B cell (primary cell): Measurements from ENCODE around the gene PRKCB. TPM values are rescaled to one million over a fixed set of nuclear protein-coding genes. Genes with fewer than 3 reads are reported as not detected.

Experiments
- ATAC-seq: fragments of 200-7000 bp; cut with Tn5 transposase; one replicate; pipeline ENCODE4 v1.10.0; 2021; ENCODE audit warnings: low read depth, mild to moderate bottlenecking, moderate number of reproducible peaks, moderate library complexity
- CTCF ChIA-PET: fragments of 350-600 bp; sonication (Branson Sonifier 250); formaldehyde crosslinking; loops from one replicate; lab custom pipeline; 2021; ENCODE audit warnings: antibody characterized with exemption, inconsistent platforms; lab: Charles Lee
- POLR2A ChIA-PET: fragments of 350-600 bp; sonication (Branson Sonifier 250); formaldehyde crosslinking; loops from one replicate; lab custom pipeline; 2021; ENCODE audit warnings: antibody characterized with exemption; lab: Charles Lee
- DNase-seq: peaks from one replicate; pipeline ENCODE4 v3.0.0; 2013
- H2AFZ ChIP-seq: 2 replicates; pipeline ENCODE4 v1.6.1; 2012; ENCODE audit warnings: mild to moderate bottlenecking, low read depth, low read length; ENCODE audit not compliant: insufficient read depth, poor library complexity, severe bottlenecking
- H3K27ac ChIP-seq, 2 donors: 1 replicate in 1 of 2; 2 replicates in 1 of 2; pipeline ENCODE4 v1.5.1; 2012 to 2013; ENCODE audit warnings: low read length in 2 of 2, mild to moderate bottlenecking in 2 of 2, moderate library complexity in 1 of 2
- H3K27me3 ChIP-seq, 4 experiments: fragments of 200-600 bp in 1 of 4; sonication (generic) in 1 of 4; replicated peaks in 1 of 4; 1 replicate in 2 of 4; 2 replicates in 2 of 4; pipeline versions ENCODE4 v1.6.1 to v1.7.0; 2013 to 2016; ENCODE audit warnings: low read length in 3 of 4, mild to moderate bottlenecking in 2 of 4, mixed read lengths in 1 of 4, moderate library complexity in 1 of 4; ENCODE audit not compliant: insufficient read depth in 4 of 4, control insufficient read depth in 3 of 4; ENCODE audit errors: control extremely low read depth in 1 of 4
- H3K36me3 ChIP-seq, 2 experiments: replicated peaks in 1 of 2; 1 replicate in 1 of 2; 2 replicates in 1 of 2; pipeline versions ENCODE4 v1.6.1 to v1.7.1; 2013; ENCODE audit warnings: low read length in 1 of 2; ENCODE audit not compliant: insufficient read depth in 2 of 2, control insufficient read depth in 1 of 2; ENCODE audit errors: control extremely low read depth in 1 of 2, extremely low read depth in 1 of 2
- H3K4me1 ChIP-seq, 2 donors: fragments of 200-600 bp in 1 of 2; sonication (generic) in 1 of 2; 1 replicate in 1 of 2; 2 replicates in 1 of 2; pipeline versions ENCODE4 v1.5.1 to v1.6.1; 2013 to 2017; ENCODE audit warnings: low read length in 2 of 2; ENCODE audit not compliant: control insufficient read depth in 2 of 2, insufficient read depth in 2 of 2
- H3K4me2 ChIP-seq: replicated peaks from 2 replicates; pipeline ENCODE3; 2012; ENCODE audit warnings: mild to moderate bottlenecking, low read depth, low read length; ENCODE audit not compliant: poor library complexity, severe bottlenecking
- H3K4me3 ChIP-seq, 5 experiments: fragments of 200-600 bp in 1 of 5; sonication (generic) in 1 of 5; 1 replicate in 3 of 5; 2 replicates in 2 of 5; pipeline versions ENCODE4 v1.5.1 to v1.7.0; 2011 to 2016; ENCODE audit warnings: low read length in 4 of 5, mild to moderate bottlenecking in 4 of 5, low read depth in 2 of 5, control low read depth in 1 of 5, moderate library complexity in 1 of 5; ENCODE audit not compliant: insufficient read depth in 1 of 5; ENCODE audit errors: control extremely low read depth in 1 of 5, extremely low read depth in 1 of 5
- H3K79me2 ChIP-seq: fragments of 200-600 bp; sonication (generic); one replicate; pipeline ENCODE4 v1.6.0; 2016; ENCODE audit warnings: low read length; ENCODE audit not compliant: control insufficient read depth, insufficient read depth
- H3K9ac ChIP-seq: fragments of 200-600 bp; sonication (generic); 2 replicates; pipeline ENCODE4 v1.6.1; 2017; ENCODE audit warnings: mild to moderate bottlenecking, low read length, moderate library complexity
- H3K9me3 ChIP-seq, 3 donors: one replicate each; pipeline versions ENCODE4 v1.6.1 to v1.7.1; 2013; ENCODE audit warnings: low read length in 2 of 3; ENCODE audit not compliant: control insufficient read depth in 2 of 3, insufficient read depth in 1 of 3; ENCODE audit errors: control extremely low read depth in 1 of 3
- H4K20me1 ChIP-seq: 2 replicates; pipeline ENCODE4 v1.6.0; 2012; ENCODE audit warnings: mild to moderate bottlenecking, low read length; ENCODE audit not compliant: insufficient read depth, control insufficient read depth, poor library complexity, severe bottlenecking
- H3K27ac Mint-ChIP-seq: one replicate; pipeline ENCODE4 v1.8.0; 2021; ENCODE audit warnings: mixed read lengths
- H3K27me3 Mint-ChIP-seq: one replicate; pipeline ENCODE4 v1.8.0; 2021; ENCODE audit warnings: mixed read lengths
- H3K4me1 Mint-ChIP-seq: one replicate; pipeline ENCODE4 v1.8.0; 2021; ENCODE audit warnings: mixed read lengths
- H3K4me3 Mint-ChIP-seq: one replicate; pipeline ENCODE4 v1.8.0; 2021; ENCODE audit warnings: mixed read lengths
- H3K9me3 Mint-ChIP-seq: one replicate; pipeline ENCODE4 v1.8.0; 2022; ENCODE audit warnings: mixed read lengths; ENCODE audit not compliant: insufficient read depth
- EZH2 ChIP-seq: IDR thresholded peaks from 2 replicates; pipeline ENCODE4 v1.6.1; 2012; ENCODE audit warnings: borderline replicate concordance, low read depth, mild to moderate bottlenecking, moderate library complexity, low read length; ENCODE audit not compliant: insufficient read depth, poor library complexity, severe bottlenecking
- WGBS: methylation state at CpG from one replicate; pipeline ENCODE4 v1.1.5; 2013; ENCODE audit warnings: missing lambda C conversion rate; ENCODE audit not compliant: insufficient coverage; 5-methylcytosine and 5-hydroxymethylcytosine counted together
- intact Hi-C: fragments of 100-400 bp; cut with micrococcal nuclease; formaldehyde crosslinking; loops from one replicate; pipeline ENCODE4 v1.10.0; 2022
- polyA plus RNA-seq: library from polyadenylated mRNA; depleted of rRNA; stranded (reverse); fragments of >200 nt; gene quantifications from 2 replicates; pipeline ENCODE4 v1.2.3, GENCODE V29; 2012
- total RNA-seq, 2 donors: library from RNA; stranded (reverse); fragments of 120-200 nt in 1 of 2; gene quantifications; 1 replicate in 1 of 2; 2 replicates in 1 of 2; pipeline versions ENCODE4 v1.2.3 to v1.2.4, GENCODE V29; 2013 to 2022
- TF ChIP-seq, protein P1 (sequence below): fragments of 200-600 bp; IDR thresholded peaks from one replicate; pipeline ENCODE4 v1.8.0; 2022; ENCODE audit warnings: antibody characterized with exemption, mild to moderate bottlenecking

Gene PRKCB
- total and polyA plus RNA-seq, 2 donors (not counting 1 experiment from before 2014, with no cell fraction given) = 106 to 373 TPM

- Histone ChIP-seq H3K36me3 (peaks cover 16 to 46% of the 10 kb centered on the region in 2 experiments), H3K27me3 (no peaks in the 10 kb centered on the region), H2AFZ (no peak overlapping the region), H4K20me1 (peaks cover 39% of the 10 kb centered on the region), H3K4me1 (peaks cover 40 to 41% of the 10 kb centered on the region in 2 donors), H3K4me3 (no peak overlapping the region), H3K27ac (peak overlapping the region in 1 of 2 donors; percentile 80), H3K4me2 (no peak overlapping the region), H3K79me2 (peaks cover 72% of the 10 kb centered on the region), H3K9me3 (no peaks in the 10 kb centered on the region), H3K9ac (no peak overlapping the region)
- DNase-seq (no peak), ATAC-seq (no peak)
- Mint-ChIP-seq H3K4me1 (peaks cover 73% of the 10 kb centered on the region), H3K27me3 (no peaks in the 10 kb centered on the region), H3K4me3 (no peak overlapping the region), H3K9me3 (no peaks in the 10 kb centered on the region), H3K27ac (peak overlapping the region; percentile 77)
- ChIA-PET POLR2A (no interaction called here), CTCF (interaction anchor here (0.6 to 2.1 kb wide), 5 partner anchors 9 to 198 kb away, joined by 3 to 8 read pairs (median 7); no protein-coding TSS in a partner anchor)
- TF ChIP-seq, protein P1, sequence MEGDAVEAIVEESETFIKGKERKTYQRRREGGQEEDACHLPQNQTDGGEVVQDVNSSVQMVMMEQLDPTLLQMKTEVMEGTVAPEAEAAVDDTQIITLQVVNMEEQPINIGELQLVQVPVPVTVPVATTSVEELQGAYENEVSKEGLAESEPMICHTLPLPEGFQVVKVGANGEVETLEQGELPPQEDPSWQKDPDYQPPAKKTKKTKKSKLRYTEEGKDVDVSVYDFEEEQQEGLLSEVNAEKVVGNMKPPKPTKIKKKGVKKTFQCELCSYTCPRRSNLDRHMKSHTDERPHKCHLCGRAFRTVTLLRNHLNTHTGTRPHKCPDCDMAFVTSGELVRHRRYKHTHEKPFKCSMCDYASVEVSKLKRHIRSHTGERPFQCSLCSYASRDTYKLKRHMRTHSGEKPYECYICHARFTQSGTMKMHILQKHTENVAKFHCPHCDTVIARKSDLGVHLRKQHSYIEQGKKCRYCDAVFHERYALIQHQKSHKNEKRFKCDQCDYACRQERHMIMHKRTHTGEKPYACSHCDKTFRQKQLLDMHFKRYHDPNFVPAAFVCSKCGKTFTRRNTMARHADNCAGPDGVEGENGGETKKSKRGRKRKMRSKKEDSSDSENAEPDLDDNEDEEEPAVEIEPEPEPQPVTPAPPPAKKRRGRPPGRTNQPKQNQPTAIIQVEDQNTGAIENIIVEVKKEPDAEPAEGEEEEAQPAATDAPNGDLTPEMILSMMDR = no peak
- WGBS = no CpG with 5 or more reads among the region's 1 CpG
- intact Hi-C loops = loop anchor here (2.0 kb wide), 1 partner anchor 15 kb away; no protein-coding TSS in a partner anchor
Measured at GRCh38 chr16:24001710-24002109, 165.9 kb downstream of the PRKCB start.

- no peaks in the 10 kb centered on the region for H3K9me3 ChIP-seq
- intact Hi-C loops = loop anchor here (2.0 kb wide), 1 partner anchor 16 kb away; no protein-coding TSS in a partner anchor
- TF ChIP-seq, protein P1 = no peak
- no peak for TF ChIP-seq EZH2
- H3K9ac ChIP-seq = no peak overlapping the region
- ChIA-PET POLR2A (interaction anchor here (0.6 kb wide), 1 partner anchor 36 kb away, joined by 3 read pairs; no protein-coding TSS in a partner anchor), CTCF (interaction anchor here (1.9 to 2.1 kb wide), 3 partner anchors 8 to 199 kb away, joined by 7 to 8 read pairs (median 8); no protein-coding TSS in a partner anchor)
- no peaks in the 10 kb centered on the region for H3K27me3 Mint-ChIP-seq
- DNase-seq = no peak
- no peaks in the 10 kb centered on the region for H3K9me3 Mint-ChIP-seq
- H3K4me1 ChIP-seq = peaks cover 49 to 50% of the 10 kb centered on the region in 2 donors
- H3K4me3 Mint-ChIP-seq = no peak overlapping the region
- H3K36me3 ChIP-seq = peaks cover 11 to 44% of the 10 kb centered on the region in 2 experiments
- no peaks in the 10 kb centered on the region for H3K27me3 ChIP-seq
- H3K79me2 ChIP-seq = peaks cover 72% of the 10 kb centered on the region
- H3K4me1 Mint-ChIP-seq = peaks cover 80% of the 10 kb centered on the region
- H3K4me3 ChIP-seq = no peak overlapping the region
- peak overlapping the region; percentile 31 for H3K4me2 ChIP-seq
- H3K27ac ChIP-seq = peak overlapping the region in 1 of 2 donors; percentile 80
- peaks cover 38% of the 10 kb centered on the region for H4K20me1 ChIP-seq
- 100% methylated on average over 4 of the region's 4 CpGs for WGBS
- ATAC-seq = no peak
- H3K27ac Mint-ChIP-seq = peak overlapping the region; percentile 77
- no peak overlapping the region for H2AFZ ChIP-seq
Measured at GRCh38 chr16:24002619-24003018, 166.8 kb downstream of the PRKCB start.
